ENCODE data around the gene PLEKHA7. TPM values are rescaled to one million over a fixed set of nuclear protein-coding genes. Genes with fewer than 3 reads are reported as not detected.
A peak's percentile ranks its signal among the peaks of the same experiment; 100 is the strongest.

PLEKHA7 gene
- total and polyA plus RNA-seq, 2 of the 4 experiments (the other 2 are of a cell fraction): 0.12 TPM; not detected in 1

GRCh38 chr11:16891964-16892363 lies 122.2 kb downstream of the PLEKHA7 start:
- H4K91ac ChIP-seq (ENCODE audit: insufficient read depth, low read depth, low read length): no peak overlapping the region
- no TSS peak for BruUV-seq (replicated peaks)
- CTCF ChIA-PET: no interaction called here
- no peak overlapping the region for H3K18ac ChIP-seq (ENCODE audit: low read depth, low read length)
- intact Hi-C loops (cut with micrococcal nuclease) (no loop called here), in situ Hi-C loops (cut with MboI; ENCODE audit: low sequenced_read_pairs) (no loop called here), dilution Hi-C loops (cut with HindIII; ENCODE audit: low sequenced_read_pairs, unreplicated experiment) (no loop called here)
- no peak overlapping the region for H2BK20ac ChIP-seq (ENCODE audit: low read depth, low read length)
- no peaks in the 10 kb centered on the region for H3K4me1 ChIP-seq (ENCODE audit: control insufficient read depth, insufficient read depth, low read length)
- H3K79me1 ChIP-seq (ENCODE audit: low read depth in 1 of 2, low read length in 2 of 2): no peaks in the 10 kb centered on the region
- H3K4me3 ChIP-seq (ENCODE audit: insufficient read depth, low read depth, low read length): no peak overlapping the region
- H3K36me3 ChIP-seq (ENCODE audit: control insufficient read depth, insufficient read depth, low read length): no peaks in the 10 kb centered on the region
- H3K9me1 ChIP-seq (ENCODE audit: insufficient read depth, low read length): no peaks in the 10 kb centered on the region
- no peak overlapping the region for H3K56ac ChIP-seq (ENCODE audit: extremely low read depth, insufficient read depth, low read length)
- no peak for TF ChIP-seq MXI1 (IDR thresholded peaks at IDR 0.05; ENCODE audit: borderline replicate concordance, low read depth, low read length)
- no peak for TF ChIP-seq POLR2A (IDR thresholded peaks at IDR 0.05; ENCODE audit: low read depth, low read length)
- TF ChIP-seq BHLHE40 (IDR thresholded peaks at IDR 0.05; ENCODE audit: low read depth, low read length): peak; percentile 33; the same call in 1 of the 2 replicates
- no peak for TF ChIP-seq ELK1 (IDR thresholded peaks at IDR 0.05; ENCODE audit: borderline replicate concordance, low read depth, low read length)
- no peak overlapping the region for H2BK5ac ChIP-seq (ENCODE audit: low read depth, low read length, poor library complexity, severe bottlenecking)
- no CpG with 5 or more reads among the region's 1 CpG for WGBS, 2 experiments (ENCODE audit: extremely low coverage in 2 of 2, insufficient read length in 1 of 2)
- H4K8ac ChIP-seq (ENCODE audit: low read depth in 2 of 2, low read length in 2 of 2): peak overlapping the region in 1 of 2 experiments; percentile 10; a peak in 1 of 4 replicates
- no peak overlapping the region for H3K4me2 ChIP-seq (ENCODE audit: low read depth, low read length)
- no peak overlapping the region for H3K27ac ChIP-seq (ENCODE audit: insufficient read depth, low read length)
- peak; percentile 70 for DNase-seq
- no peaks in the 10 kb centered on the region for H3K9me3 ChIP-seq (ENCODE audit: control insufficient read depth, insufficient read depth, low read length)
- H3K23ac ChIP-seq (ENCODE audit: low read depth, low read length): no peak overlapping the region
- no peak overlapping the region for H3K9ac ChIP-seq (ENCODE audit: low read depth, low read length)
- H3K14ac ChIP-seq (replicated peaks; ENCODE audit: low read depth, low read length): no peak overlapping the region
- no peaks in the 10 kb centered on the region for H4K20me1 ChIP-seq (ENCODE audit: insufficient read depth, low read length)
- H3K4ac ChIP-seq (ENCODE audit: low read depth, low read length): no peak overlapping the region
- POLR2A ChIA-PET (ENCODE audit: unreplicated experiment): no interaction called here
- no peak overlapping the region for H2BK120ac ChIP-seq (ENCODE audit: low read depth, low read length)
- no peak overlapping the region for H2AK9ac ChIP-seq (replicated peaks; ENCODE audit: low read depth, low read length, poor library complexity)
- no peak overlapping the region for H2BK15ac ChIP-seq (ENCODE audit: low read depth, low read length)
- no peak overlapping the region for H4K5ac ChIP-seq (ENCODE audit: low read depth, low read length)
- peak; percentile 66 for ATAC-seq (ENCODE audit: low read depth)
- H2AK5ac ChIP-seq (ENCODE audit: low read depth, low read length): no peak overlapping the region
- no peaks in the 10 kb centered on the region; the same call in 1 of the 2 replicates for H3K27me3 ChIP-seq (ENCODE audit: control insufficient read depth, insufficient read depth, low read length)
- H2AFZ ChIP-seq (replicated peaks; ENCODE audit: low read length, poor library complexity): no peak overlapping the region
